Endothelial cell of umbilical vein (primary cell): Measurements from ENCODE around the gene CFAP46. TPM values are rescaled to one million over a fixed set of nuclear protein-coding genes. Genes with fewer than 3 reads are reported as not detected.

ENCODE experiments used
- BruUV-seq: library from RNA; stranded (reverse); fragments of 400-500 nt; replicated peaks from 2 replicates; lab custom pipeline; 2021; lab: Mats Ljungman, UMichigan
- CTCF ChIA-PET: fragments of 300-600, 350-600 bp; sonication (Branson Sonifier 250); formaldehyde crosslinking; loops from one replicate; lab custom pipeline; 2021; ENCODE audit warnings: antibody characterized with exemption, inconsistent platforms; lab: Charles Lee
- POLR2A ChIA-PET: fragments of 300-600, 350-600 bp; sonication (Branson Sonifier 250); formaldehyde crosslinking; loops from one replicate; lab custom pipeline; 2021; ENCODE audit warnings: antibody characterized with exemption, inconsistent platforms; lab: Charles Lee
- DNase-seq: peaks from one replicate; pipeline ENCODE4 v3.0.0-alpha.2; 2011; ENCODE audit warnings: low read depth, low spot score
- FAIRE-seq: peaks from 2 replicates; lab custom pipeline; 2011; peaks lifted over from hg19 to GRCh38; lab: Jason Lieb, UNC
- H2AFZ ChIP-seq: 2 replicates; pipeline ENCODE4 v1.6.0; 2012; ENCODE audit warnings: low read depth, low read length, control low read depth, inconsistent platforms
- H3K27ac ChIP-seq: 2 replicates; pipeline ENCODE4 v1.5.1; 2011; ENCODE audit warnings: low read depth, mild to moderate bottlenecking, control low read depth, low read length, moderate library complexity; ENCODE audit not compliant: insufficient read depth
- H3K27me3 ChIP-seq, 2 experiments: 2 replicates each; pipeline versions ENCODE4 v1.6.0 to v1.6.1; 2011; ENCODE audit warnings: low read length in 2 of 2, mixed read lengths in 1 of 2; ENCODE audit not compliant: control insufficient read depth in 2 of 2, insufficient read depth in 2 of 2
- H3K36me3 ChIP-seq, 2 experiments: 2 replicates in 1 of 2; 3 replicates in 1 of 2; pipeline ENCODE4 v1.5.1; 2011; ENCODE audit warnings: low read length in 2 of 2, mild to moderate bottlenecking in 1 of 2, moderate library complexity in 1 of 2; ENCODE audit not compliant: control insufficient read depth in 2 of 2, insufficient read depth in 2 of 2; ENCODE audit errors: extremely low read depth in 1 of 2
- H3K4me1 ChIP-seq: 3 replicates; pipeline ENCODE4 v1.5.1; 2011; ENCODE audit warnings: mild to moderate bottlenecking, low read length; ENCODE audit not compliant: control insufficient read depth, insufficient read depth; ENCODE audit errors: extremely low read depth
- H3K4me2 ChIP-seq: 2 replicates; pipeline ENCODE4 v1.6.1; 2011; ENCODE audit warnings: low read length, control low read depth, mixed read lengths; ENCODE audit not compliant: insufficient read depth
- H3K4me3 ChIP-seq, 3 experiments: fragments of 200-600 bp in 1 of 3; sonication (generic), shearing (Covaris generic) in 1 of 3; replicated peaks in 1 of 3; 2 replicates each; pipeline ENCODE4 v1.5.1; 2011 to 2016; ENCODE audit warnings: control low read depth in 3 of 3, low read length in 3 of 3, mild to moderate bottlenecking in 2 of 3, inconsistent platforms in 1 of 3, low read depth in 1 of 3, moderate library complexity in 1 of 3; ENCODE audit not compliant: insufficient read depth in 1 of 3
- H3K79me2 ChIP-seq: 2 replicates; pipeline ENCODE4 v1.6.0; 2012; ENCODE audit warnings: low read length, inconsistent platforms; ENCODE audit not compliant: control insufficient read depth, insufficient read depth
- H3K9ac ChIP-seq: replicated peaks from 2 replicates; pipeline ENCODE3; 2011; ENCODE audit warnings: low read length, control low read depth; ENCODE audit not compliant: insufficient read depth; ENCODE audit errors: extremely low read depth
- H3K9me1 ChIP-seq: replicated peaks from 3 replicates; pipeline ENCODE4 v1.6.0; 2011; ENCODE audit warnings: mild to moderate bottlenecking, low read length; ENCODE audit not compliant: control insufficient read depth, insufficient read depth; ENCODE audit errors: extremely low read depth
- H3K9me3 ChIP-seq: replicated peaks from 2 replicates; pipeline ENCODE4 v1.5.1; 2012; ENCODE audit warnings: low read length, inconsistent platforms; ENCODE audit not compliant: control insufficient read depth, insufficient read depth
- H4K20me1 ChIP-seq: replicated peaks from 2 replicates; pipeline ENCODE3; 2011; ENCODE audit warnings: mild to moderate bottlenecking, low read length; ENCODE audit not compliant: control insufficient read depth, insufficient read depth; ENCODE audit errors: extremely low read depth
- EZH2 ChIP-seq: IDR thresholded peaks from 2 replicates; pipeline ENCODE4 v1.6.1; 2012; ENCODE audit warnings: borderline replicate concordance, low read depth, mild to moderate bottlenecking, moderate library complexity, low read length, inconsistent platforms; ENCODE audit not compliant: severe bottlenecking
- FOS ChIP-seq: IDR thresholded peaks from 2 replicates; pipeline ENCODE4 v1.6.1; 2011; ENCODE audit warnings: mild to moderate bottlenecking, low read length, moderate library complexity, borderline replicate concordance; ENCODE audit not compliant: insufficient read depth
- GATA2 ChIP-seq: IDR thresholded peaks from 2 replicates; pipeline ENCODE4 v1.7.0; 2011; ENCODE audit warnings: low read depth, mild to moderate bottlenecking, moderate library complexity, mixed read lengths, low read length; ENCODE audit not compliant: insufficient read length, insufficient read depth
- JUN ChIP-seq: IDR thresholded peaks from 2 replicates; pipeline ENCODE4 v1.6.1; 2011; ENCODE audit warnings: borderline replicate concordance, low read depth; ENCODE audit not compliant: insufficient read length, insufficient read depth
- MYC ChIP-seq: IDR thresholded peaks from one replicate; pipeline ENCODE4 v1.6.1; 2011; ENCODE audit warnings: mild to moderate bottlenecking, low read depth, low read length
- POLR2A ChIP-seq: IDR thresholded peaks from 2 replicates; pipeline ENCODE4 v1.6.1; 2012; ENCODE audit warnings: low read depth, mild to moderate bottlenecking, control low read depth, low read length
- POLR2AphosphoS5 ChIP-seq: IDR thresholded peaks from 2 replicates; pipeline ENCODE4 v1.6.1; 2012; ENCODE audit warnings: low read depth, mild to moderate bottlenecking, control low read depth, low read length, moderate library complexity; ENCODE audit not compliant: insufficient read depth
- dilution Hi-C: fragments of 300-500 bp; cut with MboI; formaldehyde crosslinking; loops from one replicate; pipeline ENCODE4 v1.15.0; 2019; ENCODE audit warnings: low sequenced_read_pairs; ENCODE audit not compliant: extremely low pct_ligation_motif_present
- intact Hi-C: fragments of 100-400 bp; cut with micrococcal nuclease; formaldehyde crosslinking; loops from one replicate; pipeline ENCODE4 v1.10.0; 2022
- polyA plus RNA-seq, 4 experiments: library from polyadenylated mRNA; depleted of rRNA in 3 of 4; stranded (reverse) in 3 of 4; unstranded in 1 of 4; fragments of >200 nt; gene quantifications; 2 replicates each; pipeline versions ENCODE4 v1.2.1 to v1.2.3, GENCODE V29; 2011 to 2012; ENCODE audit warnings: missing spikeins in 1 of 4
- total RNA-seq: library from RNA; stranded (reverse); gene quantifications from 2 replicates; pipeline ENCODE4 v1.2.3, GENCODE V29; 2021
- TF ChIP-seq, protein P1 (sequence below): IDR thresholded peaks from 2 replicates; pipeline ENCODE4 v1.6.1; 2011; ENCODE audit not compliant: insufficient read depth, insufficient read length
- TF ChIP-seq, protein P2 (sequence below), 2 donors: IDR thresholded peaks; 1 replicate in 1 of 2; 2 replicates in 1 of 2; pipeline ENCODE4 v1.5.1; 2011; ENCODE audit warnings: low read length in 2 of 2, mild to moderate bottlenecking in 2 of 2, moderate library complexity in 2 of 2, control low read depth in 1 of 2, inconsistent platforms in 1 of 2, low read depth in 1 of 2; ENCODE audit not compliant: insufficient read depth in 1 of 2; ENCODE audit errors: extremely low read depth in 1 of 2

CFAP46 gene
- total and polyA plus RNA-seq, 2 donors (not counting 3 experiments of a cell fraction or from before 2014, with no cell fraction given): 0.75 to 0.98 TPM

GRCh38 chr10:132847416-132847777, 95.0 kb downstream of the CFAP46 start:
- H3K4me1 ChIP-seq: no peaks in the 10 kb centered on the region
- intact Hi-C loops: no loop called here
- H4K20me1 ChIP-seq: no peaks in the 10 kb centered on the region
- CTCF ChIA-PET: no interaction called here
- H3K79me2 ChIP-seq: no peaks in the 10 kb centered on the region
- no peak overlapping the region for H3K27ac ChIP-seq
- H3K27me3 ChIP-seq: no peaks in the 10 kb centered on the region
- FAIRE-seq (no peak), DNase-seq (no peak)
- H3K36me3 ChIP-seq: no peaks in the 10 kb centered on the region
- H3K9me1 ChIP-seq: no peaks in the 10 kb centered on the region
- H2AFZ ChIP-seq: no peak overlapping the region
- H3K9me3 ChIP-seq: no peaks in the 10 kb centered on the region
- no peak overlapping the region for H3K9ac ChIP-seq
- no peak overlapping the region for H3K4me3 ChIP-seq
- no peak for TF ChIP-seq POLR2AphosphoS5
- TF ChIP-seq, protein P1, sequence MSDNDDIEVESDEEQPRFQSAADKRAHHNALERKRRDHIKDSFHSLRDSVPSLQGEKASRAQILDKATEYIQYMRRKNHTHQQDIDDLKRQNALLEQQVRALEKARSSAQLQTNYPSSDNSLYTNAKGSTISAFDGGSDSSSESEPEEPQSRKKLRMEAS: no peak
- TF ChIP-seq MYC: no peak
- TF ChIP-seq JUN: no peak
- no peak for TF ChIP-seq POLR2A
- TF ChIP-seq FOS: no peak
- TF ChIP-seq GATA2: no peak
- TF ChIP-seq EZH2: no peak
- TF ChIP-seq, protein P2, sequence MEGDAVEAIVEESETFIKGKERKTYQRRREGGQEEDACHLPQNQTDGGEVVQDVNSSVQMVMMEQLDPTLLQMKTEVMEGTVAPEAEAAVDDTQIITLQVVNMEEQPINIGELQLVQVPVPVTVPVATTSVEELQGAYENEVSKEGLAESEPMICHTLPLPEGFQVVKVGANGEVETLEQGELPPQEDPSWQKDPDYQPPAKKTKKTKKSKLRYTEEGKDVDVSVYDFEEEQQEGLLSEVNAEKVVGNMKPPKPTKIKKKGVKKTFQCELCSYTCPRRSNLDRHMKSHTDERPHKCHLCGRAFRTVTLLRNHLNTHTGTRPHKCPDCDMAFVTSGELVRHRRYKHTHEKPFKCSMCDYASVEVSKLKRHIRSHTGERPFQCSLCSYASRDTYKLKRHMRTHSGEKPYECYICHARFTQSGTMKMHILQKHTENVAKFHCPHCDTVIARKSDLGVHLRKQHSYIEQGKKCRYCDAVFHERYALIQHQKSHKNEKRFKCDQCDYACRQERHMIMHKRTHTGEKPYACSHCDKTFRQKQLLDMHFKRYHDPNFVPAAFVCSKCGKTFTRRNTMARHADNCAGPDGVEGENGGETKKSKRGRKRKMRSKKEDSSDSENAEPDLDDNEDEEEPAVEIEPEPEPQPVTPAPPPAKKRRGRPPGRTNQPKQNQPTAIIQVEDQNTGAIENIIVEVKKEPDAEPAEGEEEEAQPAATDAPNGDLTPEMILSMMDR (IDR thresholded peaks at IDR 0.05; ENCODE audit: extremely low read depth in 1 of 2, insufficient read depth in 1 of 2, low read depth in 1 of 2, low read length in 2 of 2): no peak
- POLR2A ChIA-PET: no interaction called here
- BruUV-seq: no TSS peak
- dilution Hi-C loops: no loop called here
- no peak overlapping the region for H3K4me2 ChIP-seq
